Inferior parietal cortex (tissue), 1 donor: Measurements from ENCODE around the gene CPTP.

Source experiments
- DNase-seq: peaks from one replicate; pipeline ENCODE4 v3.0.0-alpha.2; 2016; ENCODE audit errors: extremely low spot score

Gene CPTP

DNA sequence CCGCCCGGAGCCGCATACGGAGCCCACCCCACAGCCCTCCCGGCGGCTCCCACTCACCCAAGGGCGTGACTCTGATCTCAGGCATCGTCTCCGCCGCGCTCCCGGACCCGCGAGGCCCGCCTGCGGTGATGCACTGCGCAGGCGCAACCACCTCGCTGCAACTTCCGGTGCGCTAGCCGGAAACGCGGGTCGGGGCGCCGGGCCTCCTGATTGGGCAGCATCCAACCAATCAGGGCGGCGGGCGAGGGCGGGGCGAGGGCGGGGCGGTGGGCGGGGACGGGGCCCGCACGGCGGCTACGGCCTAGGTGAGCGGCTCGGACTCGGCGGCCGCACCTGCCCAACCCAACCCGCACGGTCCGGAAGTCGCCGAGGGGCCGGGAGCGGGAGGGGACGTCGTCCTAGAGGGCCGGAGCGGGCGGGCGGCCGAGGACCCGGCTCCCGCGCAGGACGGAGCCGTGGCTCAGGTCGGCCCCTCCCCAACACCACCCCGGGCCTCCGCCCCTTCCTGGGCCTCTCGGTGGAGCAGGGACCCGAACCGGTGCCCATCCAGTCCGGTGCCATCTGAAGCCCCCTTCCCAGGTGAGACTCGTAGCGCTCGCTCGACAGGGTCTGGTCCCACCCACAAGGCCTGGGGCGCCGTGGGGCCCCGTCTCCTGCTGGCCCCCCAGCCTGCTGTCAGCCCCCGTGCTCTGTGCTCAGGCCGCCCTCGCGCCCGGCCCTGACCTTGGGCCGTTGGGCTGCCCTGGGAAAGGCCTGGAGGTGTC lies at the start of gene CPTP, which contains the start of gene INTS11:
CPTP (plus strand) TSS at position 279 of the 764 bp plus-strand sequence. CDS start 2,109 bp downstream, outside the sequence.
INTS11 (minus strand) TSS at position 137 of the 764 bp plus-strand sequence; CDS start at position 85, 52 bp downstream.
- peak; percentile 94 for DNase-seq

DNA sequence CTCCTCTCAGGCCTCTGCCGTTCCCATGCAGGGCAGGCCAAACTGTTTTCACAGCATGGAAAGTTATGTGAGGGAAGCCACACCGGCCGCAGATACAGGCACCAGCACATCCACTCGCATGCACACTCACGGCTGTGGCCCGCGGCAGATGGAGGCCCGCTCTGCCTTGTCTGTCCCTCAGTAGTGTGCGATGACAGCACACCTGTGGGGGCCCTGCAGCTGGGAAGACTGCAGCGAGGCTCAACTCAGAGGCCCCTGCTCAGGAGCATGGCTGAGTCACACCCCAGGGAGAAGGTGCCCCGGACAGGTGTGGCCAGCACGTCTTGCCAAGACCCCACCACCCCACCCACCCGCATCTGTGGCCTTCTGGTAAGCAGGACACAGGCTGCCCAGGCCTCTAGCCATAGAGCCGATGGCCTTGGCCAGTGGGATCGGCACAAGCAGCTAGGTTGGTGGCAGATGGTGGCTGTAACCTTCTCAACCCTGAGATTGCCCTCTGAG lies 49.6 kb upstream of the CPTP start:
- DNase-seq: no peak

DNA sequence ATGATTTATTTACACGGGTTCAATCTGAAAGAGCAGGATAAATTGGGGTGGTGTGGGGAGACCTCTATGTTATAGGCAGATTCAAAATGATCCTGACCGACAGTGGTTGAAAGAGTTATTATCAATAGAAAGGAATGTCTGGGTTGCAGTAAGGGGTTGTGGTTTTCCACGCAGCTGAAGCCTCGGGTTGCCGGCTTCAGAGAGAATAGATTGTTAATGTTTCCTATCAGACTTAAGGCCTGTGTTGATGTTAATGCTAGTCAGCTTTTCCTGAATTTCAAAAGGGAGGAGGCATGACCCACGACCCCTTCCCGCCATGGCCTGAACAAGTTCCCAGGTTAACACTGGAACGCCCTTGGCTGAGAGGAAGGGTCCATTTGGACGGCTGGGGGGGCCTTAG lies 48.8 kb upstream of the CPTP start:
- DNase-seq: no peak

DNA sequence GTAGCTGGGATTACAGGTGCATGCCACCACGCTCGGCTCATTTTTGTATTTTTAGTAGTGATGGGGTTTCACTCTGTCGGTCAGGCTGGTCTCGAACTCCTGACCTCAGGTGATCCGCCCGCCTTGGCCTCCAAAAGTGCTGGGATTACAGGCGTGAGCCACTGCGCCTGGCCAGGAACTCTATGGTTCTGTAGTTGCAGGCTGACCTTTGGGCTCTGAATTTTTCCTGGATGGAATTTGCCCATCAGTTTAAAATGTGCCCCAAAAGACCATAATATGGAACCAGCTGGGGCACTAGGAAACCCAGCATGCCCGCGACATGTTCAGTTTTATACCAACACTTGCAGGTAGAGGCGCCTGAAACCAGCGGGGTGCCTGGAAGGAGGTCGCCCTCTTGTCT lies 46.0 kb upstream of the CPTP start:
- no peak for DNase-seq

DNA sequence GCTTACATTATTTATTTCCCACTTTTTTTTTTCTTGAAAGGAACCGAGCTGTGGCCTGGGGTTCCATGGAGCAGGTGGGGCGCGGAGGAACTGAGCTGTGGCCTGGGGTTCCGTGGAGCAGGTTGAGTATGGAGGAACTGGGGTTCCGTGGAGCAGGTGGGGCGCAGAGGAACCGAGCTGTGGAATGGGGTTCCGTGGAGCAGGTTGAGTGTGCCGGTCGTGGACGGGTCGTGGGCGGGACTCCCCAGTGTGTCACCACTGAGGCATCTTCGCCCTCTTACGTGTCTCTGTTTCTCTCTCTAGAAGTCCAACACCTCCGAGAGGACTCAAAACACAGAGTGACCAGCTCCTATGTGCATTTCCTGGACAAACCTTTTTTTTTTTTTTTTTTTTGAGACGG lies 45.6 kb upstream of the CPTP start:
- DNase-seq: no peak

DNA sequence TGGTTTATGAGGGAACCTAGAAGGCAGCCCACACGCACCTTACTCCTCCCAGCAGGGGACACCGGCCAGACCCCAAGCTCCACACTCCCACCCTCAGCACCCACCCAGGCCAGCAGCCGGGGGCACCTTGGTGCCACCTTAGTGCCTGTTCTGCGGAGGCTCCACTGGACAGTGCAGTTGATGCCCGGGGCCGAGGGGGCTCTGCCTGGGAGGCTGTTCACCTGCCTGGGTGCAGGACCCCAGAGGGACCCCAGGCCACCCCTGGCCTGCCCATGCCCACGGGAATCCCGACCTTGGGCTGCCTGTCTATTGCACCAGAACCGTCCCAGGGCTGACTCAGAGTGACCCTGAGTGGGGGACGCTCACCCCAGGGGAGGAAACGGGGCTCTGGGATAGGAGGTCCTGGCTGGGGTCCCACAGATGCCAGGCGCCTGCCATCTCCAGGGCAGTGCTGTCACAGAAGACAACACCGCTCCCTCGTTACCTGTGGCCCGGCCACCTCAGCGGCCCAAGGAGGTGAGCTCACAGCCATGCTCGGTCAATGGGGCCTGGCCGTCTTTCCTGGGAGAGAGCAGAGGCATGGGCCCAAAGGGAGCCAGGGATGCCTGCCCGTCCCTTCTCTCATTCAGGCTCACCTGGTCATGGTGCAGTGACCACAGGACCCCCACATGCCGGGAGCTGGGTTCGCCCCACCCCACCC lies 43.7 kb upstream of the CPTP start:
- DNase-seq: no peak

DNA sequence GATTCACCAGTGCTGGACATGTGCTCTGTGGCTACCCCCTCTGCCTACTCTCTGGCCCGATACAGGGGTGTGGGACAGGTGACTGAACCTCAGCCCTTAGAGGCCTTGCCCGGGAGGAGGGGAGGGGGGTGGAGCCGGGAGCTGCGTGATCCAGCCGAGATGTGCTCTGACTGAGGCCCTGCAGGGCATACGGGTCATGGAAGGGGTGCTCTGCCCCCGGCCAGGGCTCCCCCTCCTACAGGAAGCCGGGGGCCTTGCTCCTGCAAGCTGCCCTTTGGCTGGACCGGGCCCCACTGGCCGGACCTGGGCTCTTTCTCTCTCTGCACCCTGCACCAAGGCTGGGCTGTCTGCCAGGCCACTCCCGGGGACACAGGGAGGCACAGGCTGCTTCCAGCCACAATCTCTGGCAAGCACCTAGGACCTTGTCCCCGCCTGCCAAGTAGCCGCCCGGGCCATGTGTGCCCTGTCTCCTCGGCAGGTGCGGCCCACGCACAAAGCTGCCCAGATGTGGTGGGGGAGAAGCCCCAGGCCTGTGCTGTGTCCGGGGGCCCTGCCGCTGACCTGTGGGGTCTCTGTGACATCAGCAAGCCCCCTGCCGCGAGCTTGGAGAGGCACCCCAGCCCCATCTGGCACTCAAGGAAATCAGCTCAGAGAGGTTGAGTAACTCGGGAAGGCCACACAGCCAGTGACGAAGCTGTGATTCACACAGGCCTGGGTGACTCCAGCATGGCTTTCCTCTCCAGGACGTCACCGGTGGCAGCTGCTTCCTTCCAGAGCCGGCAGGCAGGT lies 42.9 kb upstream of the CPTP start:
- DNase-seq: no peak

DNA sequence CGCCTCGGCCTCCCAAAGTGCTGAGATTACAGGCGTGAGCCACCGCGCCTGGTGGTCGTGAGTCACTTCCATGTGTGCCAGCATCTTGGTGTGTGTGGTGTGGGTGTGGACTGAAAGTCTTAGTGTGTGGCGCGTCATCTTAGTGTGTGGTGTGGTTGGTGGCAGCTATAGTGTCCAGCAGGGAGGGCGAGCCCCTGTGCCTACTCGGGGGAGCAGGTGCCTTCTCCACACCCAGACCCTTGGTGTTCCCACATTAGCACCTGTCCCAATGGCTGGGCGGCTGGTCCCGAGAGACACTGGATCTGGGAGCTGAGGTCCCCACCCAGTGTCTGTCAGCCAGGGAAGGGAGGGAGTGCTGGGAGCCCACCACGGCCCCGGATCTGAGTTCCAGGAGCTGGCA lies 41.6 kb upstream of the CPTP start:
- no peak for DNase-seq

DNA sequence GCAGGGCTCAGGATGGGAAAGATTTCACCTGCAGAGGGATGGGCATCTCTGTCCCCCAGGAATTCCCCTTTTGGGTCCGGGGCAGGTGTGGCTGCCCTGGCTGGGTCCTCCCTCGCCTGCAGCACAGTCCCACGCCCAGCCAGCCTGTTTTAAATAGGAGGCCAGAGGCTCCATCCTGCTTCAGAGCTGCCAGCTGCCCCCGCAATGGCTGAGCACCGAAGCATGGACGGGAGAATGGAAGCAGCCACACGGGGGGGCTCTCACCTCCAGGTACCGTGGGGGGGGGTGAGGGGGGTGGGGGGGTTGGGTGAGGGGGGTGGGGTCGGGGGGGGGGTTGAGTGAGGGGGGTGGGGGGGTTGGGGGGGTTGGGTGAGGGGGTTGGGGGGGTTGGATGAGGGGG lies 40.8 kb upstream of the CPTP start:
- no peak for DNase-seq

DNA sequence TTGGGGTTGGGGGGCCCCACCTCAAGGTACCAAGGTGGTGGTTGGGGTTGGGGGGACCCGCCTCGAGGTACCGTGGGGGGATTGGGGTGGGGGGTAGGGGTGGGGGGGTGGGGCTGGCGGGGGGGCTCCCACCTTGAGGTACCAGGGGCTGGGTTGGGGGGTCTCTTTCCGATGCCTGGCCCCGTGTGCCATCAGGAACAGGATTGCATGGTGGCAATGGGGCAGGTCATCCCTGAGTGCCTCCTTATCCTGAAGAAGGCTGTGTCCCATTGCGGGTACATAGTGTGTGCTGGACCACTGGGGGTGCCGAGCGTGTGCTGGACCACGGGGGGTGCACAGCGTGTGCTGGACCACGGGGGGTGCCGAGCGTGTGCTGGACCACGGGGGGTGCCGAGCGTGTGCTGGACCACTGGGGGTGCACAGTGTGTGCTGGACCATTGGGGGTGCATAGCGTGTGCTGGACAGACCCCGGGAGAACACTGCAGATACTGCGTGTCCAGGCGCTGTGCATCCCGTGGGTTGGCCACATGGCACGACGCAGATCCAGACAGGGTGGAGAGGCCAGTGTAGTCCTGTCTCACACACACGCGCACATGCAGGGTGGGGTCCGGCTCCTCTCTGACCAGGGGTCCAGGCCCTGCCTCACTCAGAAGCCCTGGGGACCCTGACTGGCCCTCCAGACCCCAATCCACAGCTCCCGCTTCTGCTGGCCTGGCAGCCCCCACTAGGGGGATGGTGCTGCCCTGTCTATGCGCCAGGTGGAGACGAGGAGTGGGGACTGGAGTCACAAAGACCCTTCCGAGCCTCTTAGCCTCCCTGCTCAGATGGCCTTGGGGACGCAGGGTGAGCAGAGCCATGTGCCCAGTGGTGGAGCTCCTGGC lies 40.1 kb upstream of the CPTP start:
- DNase-seq: no peak

DNA sequence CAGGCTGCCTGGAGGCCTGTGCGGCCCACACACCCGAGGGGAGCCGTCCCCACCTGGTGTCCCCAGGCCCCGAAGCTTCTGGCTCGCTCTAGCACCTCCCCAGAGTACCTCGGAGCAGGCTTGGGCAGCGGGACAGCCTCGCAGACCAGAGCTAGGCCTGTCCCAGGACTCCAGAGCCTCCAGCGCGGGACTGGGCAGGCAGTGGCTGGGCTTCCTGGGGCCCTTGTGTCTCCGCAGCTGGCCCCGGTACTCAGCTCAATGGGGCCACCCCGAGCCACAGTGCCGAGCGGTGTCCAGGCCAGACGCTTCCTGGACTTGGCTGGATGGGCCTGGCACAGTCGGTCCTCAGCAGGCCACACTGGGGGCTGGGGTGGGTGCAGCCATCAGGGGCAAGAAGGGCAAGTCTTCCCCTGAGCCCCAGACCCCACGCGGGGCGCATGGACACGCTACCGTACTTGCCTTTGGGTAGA lies 39.5 kb upstream of the CPTP start:
- DNase-seq: no peak

DNA sequence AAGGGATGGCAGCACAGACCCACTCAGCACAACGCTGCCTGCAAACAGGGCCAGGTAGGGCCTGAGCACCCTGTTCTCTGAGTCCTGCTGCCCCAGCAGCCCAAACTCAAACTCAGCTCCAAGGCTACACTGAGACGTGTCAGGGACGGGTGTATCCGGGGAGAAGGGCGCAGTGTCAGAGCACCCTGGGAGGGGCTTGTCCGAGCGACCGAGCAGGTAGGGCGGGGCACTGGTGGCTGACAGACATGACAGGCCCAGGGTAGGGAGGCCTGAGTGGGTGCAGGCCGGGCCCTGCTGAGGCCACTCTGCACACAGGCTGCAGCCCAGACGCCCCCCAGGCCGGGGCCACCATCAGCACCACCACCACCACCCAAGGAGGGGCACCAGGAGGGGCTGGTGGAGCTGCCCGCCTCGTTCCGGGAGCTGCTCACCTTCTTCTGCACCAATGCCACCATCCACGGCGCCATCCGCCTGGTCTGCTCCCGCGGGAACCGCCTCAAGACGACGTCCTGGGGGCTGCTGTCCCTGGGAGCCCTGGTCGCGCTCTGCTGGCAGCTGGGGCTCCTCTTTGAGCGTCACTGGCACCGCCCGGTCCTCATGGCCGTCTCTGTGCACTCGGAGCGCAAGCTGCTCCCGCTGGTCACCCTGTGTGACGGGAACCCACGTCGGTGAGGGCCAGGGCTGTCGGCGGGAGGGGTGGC lies 38.8 kb upstream of the CPTP start:
- DNase-seq: no peak

DNA sequence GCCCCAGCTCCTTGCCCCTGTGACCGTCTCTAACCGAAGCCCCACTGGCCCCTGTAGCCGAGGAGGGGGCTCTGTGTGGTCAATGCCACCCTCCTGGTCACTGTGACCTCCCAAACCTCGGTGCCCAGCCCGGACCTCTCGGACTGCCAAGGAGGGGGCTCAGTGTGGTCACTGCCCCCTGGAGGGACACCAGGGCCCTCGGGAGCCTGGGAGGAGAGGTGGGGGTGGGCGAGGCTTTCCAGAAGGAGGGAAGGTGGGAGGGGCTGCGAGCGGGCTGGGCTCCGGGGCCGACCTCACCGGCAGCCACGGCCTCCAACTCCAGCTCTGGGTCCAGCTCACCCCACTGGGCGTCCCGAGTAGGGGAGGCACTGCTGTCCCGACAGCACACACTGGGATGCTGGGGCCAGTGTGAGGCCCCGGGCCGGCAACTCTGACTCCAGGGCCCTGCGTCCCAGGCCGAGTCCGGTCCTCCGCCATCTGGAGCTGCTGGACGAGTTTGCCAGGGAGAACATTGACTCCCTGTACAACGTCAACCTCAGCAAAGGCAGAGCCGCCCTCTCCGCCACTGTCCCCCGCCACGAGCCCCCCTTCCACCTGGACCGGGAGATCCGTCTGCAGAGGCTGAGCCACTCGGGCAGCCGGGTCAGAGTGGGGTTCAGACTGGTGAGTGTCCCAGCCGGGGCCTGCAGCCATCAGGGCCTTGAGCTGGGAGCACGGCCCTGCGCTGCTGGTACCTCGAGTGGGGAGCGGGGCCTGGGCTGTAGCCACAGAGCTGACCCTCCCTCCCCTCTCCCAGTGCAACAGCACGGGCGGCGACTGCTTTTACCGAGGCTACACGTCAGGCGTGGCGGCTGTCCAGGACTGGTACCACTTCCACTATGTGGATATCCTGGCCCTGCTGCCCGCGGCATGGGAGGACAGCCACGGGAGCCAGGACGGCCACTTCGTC lies 38.0 kb upstream of the CPTP start:
- no peak for DNase-seq

DNA sequence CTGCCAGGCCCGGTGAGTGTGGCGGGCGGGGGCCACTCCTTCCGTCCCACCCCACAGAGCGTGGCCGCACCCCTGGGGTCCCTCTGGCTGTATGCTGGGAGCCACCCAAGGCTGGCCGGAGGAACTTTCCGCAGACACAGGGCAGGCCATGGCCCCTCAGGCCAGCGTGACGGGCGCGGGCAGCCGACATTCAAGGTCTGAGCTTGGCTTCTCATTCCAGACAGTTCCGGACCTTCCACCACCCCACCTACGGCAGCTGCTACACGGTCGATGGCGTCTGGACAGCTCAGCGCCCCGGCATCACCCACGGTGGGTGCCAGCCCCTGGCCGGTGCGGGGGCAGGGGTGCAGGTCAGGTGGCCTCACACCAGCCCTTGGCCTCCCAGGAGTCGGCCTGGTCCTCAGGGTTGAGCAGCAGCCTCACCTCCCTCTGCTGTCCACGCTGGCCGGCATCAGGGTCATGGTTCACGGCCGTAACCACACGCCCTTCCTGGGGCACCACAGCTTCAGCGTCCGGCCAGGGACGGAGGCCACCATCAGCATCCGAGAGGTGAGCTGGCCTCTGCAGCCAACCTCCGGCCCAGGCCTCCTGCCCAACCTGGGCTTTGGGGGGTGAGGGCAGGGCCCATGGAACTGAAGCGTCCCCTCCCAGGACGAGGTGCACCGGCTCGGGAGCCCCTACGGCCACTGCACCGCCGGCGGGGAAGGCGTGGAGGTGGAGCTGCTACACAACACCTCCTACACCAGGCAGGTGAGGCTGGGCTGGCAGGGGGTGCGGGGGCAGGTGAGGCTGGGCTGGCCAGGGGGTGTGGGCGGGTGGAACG lies 37.1 kb upstream of the CPTP start:
- no peak for DNase-seq

DNA sequence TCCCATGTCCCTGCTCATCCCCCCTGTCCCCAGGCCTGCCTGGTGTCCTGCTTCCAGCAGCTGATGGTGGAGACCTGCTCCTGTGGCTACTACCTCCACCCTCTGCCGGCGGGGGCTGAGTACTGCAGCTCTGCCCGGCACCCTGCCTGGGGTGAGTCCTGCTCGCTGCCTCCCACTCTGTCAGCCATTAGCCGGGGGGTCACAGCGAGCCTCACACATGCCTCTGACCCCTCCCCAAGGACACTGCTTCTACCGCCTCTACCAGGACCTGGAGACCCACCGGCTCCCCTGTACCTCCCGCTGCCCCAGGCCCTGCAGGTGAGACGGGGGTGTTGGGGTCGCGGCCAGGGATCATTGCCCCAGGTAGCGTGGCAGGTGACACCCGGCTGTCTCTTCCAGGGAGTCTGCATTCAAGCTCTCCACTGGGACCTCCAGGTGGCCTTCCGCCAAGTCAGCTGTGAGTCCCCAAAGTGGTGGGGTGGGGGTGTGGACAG lies 34.3 kb upstream of the CPTP start:
- no peak for DNase-seq

DNA sequence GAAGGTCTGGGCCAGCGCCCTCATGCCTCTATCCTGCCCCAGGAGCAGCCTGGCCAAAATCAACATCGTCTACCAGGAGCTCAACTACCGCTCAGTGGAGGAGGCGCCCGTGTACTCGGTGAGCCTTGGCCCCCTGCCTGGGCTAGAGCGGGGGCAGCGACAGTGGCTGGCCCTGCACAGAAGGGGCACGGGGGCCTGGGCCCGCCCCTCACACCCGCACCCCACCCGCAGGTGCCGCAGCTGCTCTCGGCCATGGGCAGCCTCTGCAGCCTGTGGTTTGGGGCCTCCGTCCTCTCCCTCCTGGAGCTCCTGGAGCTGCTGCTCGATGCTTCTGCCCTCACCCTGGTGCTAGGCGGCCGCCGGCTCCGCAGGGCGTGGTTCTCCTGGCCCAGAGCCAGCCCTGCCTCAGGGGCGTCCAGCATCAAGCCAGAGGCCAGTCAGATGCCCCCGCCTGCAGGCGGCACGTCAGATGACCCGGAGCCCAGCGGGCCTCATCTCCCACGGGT lies 33.5 kb upstream of the CPTP start:
- DNase-seq: no peak

DNA sequence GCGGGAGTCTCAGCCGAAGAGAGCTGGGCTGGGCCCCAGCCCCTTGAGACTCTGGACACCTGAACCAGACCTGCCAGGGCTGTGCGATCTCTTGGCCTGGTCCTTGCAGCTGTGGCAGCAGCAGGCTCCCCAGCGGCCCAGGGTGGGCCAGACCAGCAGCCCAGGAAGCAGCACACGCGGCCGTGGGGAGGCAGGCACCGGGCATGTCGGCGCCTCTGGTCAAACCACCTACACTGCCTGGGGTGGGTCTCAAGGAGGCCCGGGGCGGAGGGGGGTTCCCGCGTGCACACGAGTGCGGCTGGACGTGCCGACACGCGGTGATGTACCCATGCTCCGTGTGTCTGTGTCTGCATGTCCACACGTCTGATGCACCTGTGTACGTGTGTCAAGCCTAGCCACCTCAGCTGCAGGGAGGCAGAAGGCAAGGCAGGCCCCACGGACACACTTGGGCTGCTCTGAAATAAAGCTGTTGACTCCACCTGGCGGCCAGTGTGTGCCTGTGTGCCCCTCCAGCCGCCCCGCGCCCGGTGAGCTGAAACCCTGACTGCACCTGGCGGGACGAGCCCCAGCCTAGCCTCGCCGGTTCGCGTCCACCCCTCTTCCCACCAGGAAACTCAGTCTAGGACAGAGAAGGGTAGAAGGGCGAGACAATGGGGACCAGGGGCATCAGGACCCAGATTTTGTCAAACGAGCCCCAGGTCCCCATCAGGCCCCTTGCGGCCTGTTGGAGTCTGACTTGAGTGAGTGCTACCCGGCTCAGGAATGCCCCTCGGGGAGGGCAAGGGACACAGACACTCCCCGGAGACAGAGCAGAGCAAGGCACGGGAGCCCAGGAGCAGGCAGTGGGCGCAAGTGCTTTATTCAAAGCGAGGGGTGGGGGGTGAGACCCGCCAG lies 32.8 kb upstream of the CPTP start:
- DNase-seq: peak; percentile 33
